Parathyroid adenoma (tissue), 2 donors: ENCODE data around the gene NHS.

ENCODE experiments used
- H2AFZ ChIP-seq: fragments of 300-600 bp; sonication (generic); one replicate; pipeline ENCODE4 v1.7.0; 2017; ENCODE audit warnings: antibody characterized with exemption, mild to moderate bottlenecking
- H3K27ac ChIP-seq: fragments of 300-600 bp; sonication (generic); one replicate; pipeline ENCODE4 v1.7.0; 2017
- H3K27me3 ChIP-seq: fragments of 300-600 bp; sonication (generic); one replicate; pipeline ENCODE4 v1.7.0; 2017; ENCODE audit warnings: low read length; ENCODE audit not compliant: control insufficient read depth, insufficient read depth
- H3K36me3 ChIP-seq: fragments of 300-600 bp; sonication (generic); one replicate; pipeline ENCODE4 v1.7.0; 2017; ENCODE audit warnings: low read length; ENCODE audit not compliant: control insufficient read depth, insufficient read depth
- H3K4me1 ChIP-seq: fragments of 300-600 bp; sonication (generic); one replicate; pipeline ENCODE4 v1.7.0; 2017; ENCODE audit warnings: control low read depth
- H3K4me2 ChIP-seq: fragments of 300-600 bp; sonication (generic); one replicate; pipeline ENCODE4 v1.7.0; 2017; ENCODE audit warnings: low read length
- H3K4me3 ChIP-seq: fragments of 300-600 bp; sonication (generic); one replicate; pipeline ENCODE4 v1.7.0; 2017; ENCODE audit warnings: low read depth, low read length
- H3K79me2 ChIP-seq: fragments of 300-600 bp; sonication (generic); one replicate; pipeline ENCODE4 v1.7.0; 2017; ENCODE audit warnings: control low read depth
- H3K9ac ChIP-seq: fragments of 300-600 bp; sonication (generic); one replicate; pipeline ENCODE4 v1.7.0; 2017; ENCODE audit warnings: mild to moderate bottlenecking
- H3K9me3 ChIP-seq: fragments of 300-600 bp; sonication (generic); one replicate; pipeline ENCODE4 v1.7.0; 2017; ENCODE audit warnings: low read length; ENCODE audit not compliant: control insufficient read depth
- CTCF ChIP-seq: fragments of 300-600 bp; sonication (generic); IDR thresholded peaks from one replicate; pipeline ENCODE4 v1.7.0; 2017; ENCODE audit warnings: antibody characterized with exemption, mild to moderate bottlenecking
- donor health status: primary hyperparathyroidism.

Gene NHS

GRCh38 chrX:17377091-17377717 lies 2.2 kb downstream of the NHS start:
- Histone ChIP-seq H3K79me2 (no peaks in the 10 kb centered on the region), H3K9ac (no peak overlapping the region), H3K36me3 (no peaks in the 10 kb centered on the region), H3K27ac (no peak overlapping the region), H3K9me3 (no peaks in the 10 kb centered on the region), H2AFZ (peak overlapping the region; percentile 78), H3K4me1 (no peaks in the 10 kb centered on the region), H3K4me3 (peak overlapping the region; percentile 5), H3K4me2 (no peak overlapping the region), H3K27me3 (no peaks in the 10 kb centered on the region)
- no peak for TF ChIP-seq CTCF

- no peaks in the 10 kb centered on the region for H3K79me2 ChIP-seq
- no peaks in the 10 kb centered on the region for H3K4me1 ChIP-seq
- H2AFZ ChIP-seq, result no peak overlapping the region
- H3K9ac ChIP-seq, result no peak overlapping the region
- no peak overlapping the region for H3K27ac ChIP-seq
- H3K27me3 ChIP-seq, result no peaks in the 10 kb centered on the region
- no peaks in the 10 kb centered on the region for H3K9me3 ChIP-seq
- no peak overlapping the region for H3K4me3 ChIP-seq
- no peaks in the 10 kb centered on the region for H3K36me3 ChIP-seq
- TF ChIP-seq CTCF, result no peak
- H3K4me2 ChIP-seq, result no peak overlapping the region
These were observed 2.8 kb downstream of the NHS start for GRCh38 chrX:17377795-17378194.

GRCh38 chrX:17380221-17380620 lies 5.2 kb downstream of the NHS start:
- Histone ChIP-seq H3K27me3 (no peaks in the 10 kb centered on the region), H3K27ac (no peak overlapping the region), H3K4me3 (no peak overlapping the region), H3K4me2 (no peak overlapping the region), H3K4me1 (no peaks in the 10 kb centered on the region), H3K36me3 (no peaks in the 10 kb centered on the region), H3K9me3 (no peaks in the 10 kb centered on the region), H3K9ac (no peak overlapping the region), H3K79me2 (no peaks in the 10 kb centered on the region), H2AFZ (no peak overlapping the region)
- no peak for TF ChIP-seq CTCF

GRCh38 chrX:17390419-17390850 lies 15.4 kb downstream of the NHS start:
- no peak overlapping the region for H3K27ac ChIP-seq
- TF ChIP-seq CTCF, result no peak
- H3K9ac ChIP-seq, result no peak overlapping the region
- no peak overlapping the region for H3K4me3 ChIP-seq
- H3K4me1 ChIP-seq, result no peaks in the 10 kb centered on the region
- H3K36me3 ChIP-seq, result no peaks in the 10 kb centered on the region
- H3K9me3 ChIP-seq, result no peaks in the 10 kb centered on the region
- H3K79me2 ChIP-seq, result no peaks in the 10 kb centered on the region
- no peak overlapping the region for H3K4me2 ChIP-seq
- no peak overlapping the region for H2AFZ ChIP-seq
- no peaks in the 10 kb centered on the region for H3K27me3 ChIP-seq

- no peak overlapping the region for H2AFZ ChIP-seq
These were observed 20.2 kb downstream of the NHS start for GRCh38 chrX:17395154-17395553.

More at GRCh38 chrX:17395154-17395553, 20.2 kb downstream of the NHS start:
- Histone ChIP-seq H3K4me1 (no peaks in the 10 kb centered on the region), H3K79me2 (no peaks in the 10 kb centered on the region), H3K9me3 (no peaks in the 10 kb centered on the region), H3K27me3 (no peaks in the 10 kb centered on the region), H3K4me3 (no peak overlapping the region), H3K36me3 (no peaks in the 10 kb centered on the region), H3K9ac (no peak overlapping the region), H3K27ac (no peak overlapping the region), H3K4me2 (no peak overlapping the region)
- TF ChIP-seq CTCF, result no peak
